OCI-LY3 (cell line): ENCODE measurements around the gene SCN9A.

ENCODE experiments used
- EZH2phosphoT487 ChIP-seq: fragments of 200-600 bp; shearing (Covaris generic); IDR thresholded peaks from 2 replicates; pipeline ENCODE4 v1.6.1; 2018; ENCODE audit warnings: antibody characterized with exemption, mixed run types, low read depth
- TF ChIP-seq, protein P1 (sequence below): fragments of 200-600, 300-600 bp; sonication (generic); IDR thresholded peaks from 2 replicates; pipeline ENCODE4 v1.5.1; 2014; ENCODE audit warnings: antibody characterized with exemption, low read length, low read depth

DNA sequence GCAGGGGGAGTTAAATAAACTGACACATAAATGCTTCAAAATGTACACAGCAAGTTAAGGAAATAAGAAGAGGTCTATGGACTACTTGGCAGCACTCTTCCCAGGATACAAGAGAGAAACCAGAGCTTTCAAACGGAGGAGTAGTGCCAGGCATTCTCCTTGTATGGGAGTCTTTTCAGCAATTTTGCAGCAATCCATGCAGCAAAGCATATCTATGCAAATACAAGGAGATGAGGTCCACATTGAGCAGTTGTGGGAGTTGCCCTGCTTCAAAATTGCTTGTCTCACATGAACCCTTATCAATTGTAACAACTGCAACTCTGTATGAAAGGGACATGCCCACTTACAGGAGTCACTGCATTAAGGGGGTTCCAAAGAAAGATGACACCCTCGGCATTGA, 37.8 kb downstream of the SCN9A start:
- TF ChIP-seq, protein P1, sequence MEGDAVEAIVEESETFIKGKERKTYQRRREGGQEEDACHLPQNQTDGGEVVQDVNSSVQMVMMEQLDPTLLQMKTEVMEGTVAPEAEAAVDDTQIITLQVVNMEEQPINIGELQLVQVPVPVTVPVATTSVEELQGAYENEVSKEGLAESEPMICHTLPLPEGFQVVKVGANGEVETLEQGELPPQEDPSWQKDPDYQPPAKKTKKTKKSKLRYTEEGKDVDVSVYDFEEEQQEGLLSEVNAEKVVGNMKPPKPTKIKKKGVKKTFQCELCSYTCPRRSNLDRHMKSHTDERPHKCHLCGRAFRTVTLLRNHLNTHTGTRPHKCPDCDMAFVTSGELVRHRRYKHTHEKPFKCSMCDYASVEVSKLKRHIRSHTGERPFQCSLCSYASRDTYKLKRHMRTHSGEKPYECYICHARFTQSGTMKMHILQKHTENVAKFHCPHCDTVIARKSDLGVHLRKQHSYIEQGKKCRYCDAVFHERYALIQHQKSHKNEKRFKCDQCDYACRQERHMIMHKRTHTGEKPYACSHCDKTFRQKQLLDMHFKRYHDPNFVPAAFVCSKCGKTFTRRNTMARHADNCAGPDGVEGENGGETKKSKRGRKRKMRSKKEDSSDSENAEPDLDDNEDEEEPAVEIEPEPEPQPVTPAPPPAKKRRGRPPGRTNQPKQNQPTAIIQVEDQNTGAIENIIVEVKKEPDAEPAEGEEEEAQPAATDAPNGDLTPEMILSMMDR = no peak
- TF ChIP-seq EZH2phosphoT487 = no peak
